GM12878 (cell line): Measurements from ENCODE around the gene ACTR10.

Experiments used
- IKZF2 ChIP-seq, 2 experiments: fragments of 450-650 bp; IDR thresholded peaks; 2 replicates each; pipeline ENCODE4 v1.6.1; 2017; ENCODE audit warnings: mild to moderate bottlenecking in 2 of 2, moderate library complexity in 2 of 2
- NRF1 ChIP-seq: conservative IDR thresholded peaks from 2 replicates; pipeline ENCODE4 v1.6.1; 2011; ENCODE audit warnings: mild to moderate bottlenecking, low read depth, low read length, improper control_type of control experiment
- POLR2A ChIP-seq: IDR thresholded peaks from 2 replicates; pipeline ENCODE4 v1.6.1; 2011; ENCODE audit warnings: low read depth, mild to moderate bottlenecking, low read length
- POLR2AphosphoS5 ChIP-seq: IDR thresholded peaks from 2 replicates; pipeline ENCODE4 v1.6.1; 2011; ENCODE audit warnings: mild to moderate bottlenecking, low read length, inconsistent platforms
- TF ChIP-seq, protein P1 (sequence below), 3 experiments: IDR thresholded peaks in 2 of 3; conservative IDR thresholded peaks in 1 of 3; 2 replicates each; pipeline ENCODE4 v1.5.1; 2011; ENCODE audit warnings: low read depth in 3 of 3, low read length in 3 of 3, mild to moderate bottlenecking in 3 of 3, control low read depth in 2 of 3, moderate library complexity in 2 of 3, inconsistent platforms in 1 of 3, mixed read lengths in 1 of 3; ENCODE audit not compliant: control insufficient read depth in 2 of 3, insufficient read depth in 1 of 3; ENCODE audit errors: extremely low read depth in 1 of 3

DNA sequence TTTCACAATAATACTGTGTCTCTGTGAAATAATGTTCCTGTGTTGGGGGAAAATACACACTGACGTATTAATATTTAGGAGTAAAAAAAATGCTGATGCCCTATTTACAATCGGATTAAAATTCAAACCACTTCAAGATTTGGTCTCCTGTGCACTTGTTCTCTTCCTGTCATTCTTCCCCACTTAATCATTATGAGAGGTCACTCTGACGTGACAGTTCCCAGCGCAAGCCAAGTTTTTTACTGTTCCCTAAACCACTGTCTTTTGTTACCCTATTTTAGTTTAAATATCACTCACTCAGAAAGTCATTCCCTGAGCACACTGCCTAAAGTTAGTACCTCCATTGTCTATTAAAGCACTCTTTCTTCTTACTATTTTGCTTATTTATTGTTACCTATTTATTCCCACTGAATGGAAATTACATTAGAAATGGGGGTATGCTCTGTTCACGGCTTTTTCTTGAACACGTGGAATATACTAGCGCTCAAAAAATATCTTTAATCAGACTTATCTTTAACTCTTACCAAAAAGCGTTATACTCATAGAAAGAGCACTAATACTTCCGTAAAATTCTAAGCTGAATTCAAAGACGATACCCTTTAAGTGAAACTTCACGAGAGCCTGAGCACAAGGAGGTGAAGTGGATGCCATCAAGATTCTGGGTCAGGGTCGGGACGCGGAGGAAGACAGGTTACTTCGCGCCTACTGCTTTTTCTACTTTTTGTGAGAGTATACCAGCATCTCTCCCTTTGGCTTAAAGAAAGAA, 44.0 kb downstream of the ACTR10 start:
- TF ChIP-seq, protein P1, sequence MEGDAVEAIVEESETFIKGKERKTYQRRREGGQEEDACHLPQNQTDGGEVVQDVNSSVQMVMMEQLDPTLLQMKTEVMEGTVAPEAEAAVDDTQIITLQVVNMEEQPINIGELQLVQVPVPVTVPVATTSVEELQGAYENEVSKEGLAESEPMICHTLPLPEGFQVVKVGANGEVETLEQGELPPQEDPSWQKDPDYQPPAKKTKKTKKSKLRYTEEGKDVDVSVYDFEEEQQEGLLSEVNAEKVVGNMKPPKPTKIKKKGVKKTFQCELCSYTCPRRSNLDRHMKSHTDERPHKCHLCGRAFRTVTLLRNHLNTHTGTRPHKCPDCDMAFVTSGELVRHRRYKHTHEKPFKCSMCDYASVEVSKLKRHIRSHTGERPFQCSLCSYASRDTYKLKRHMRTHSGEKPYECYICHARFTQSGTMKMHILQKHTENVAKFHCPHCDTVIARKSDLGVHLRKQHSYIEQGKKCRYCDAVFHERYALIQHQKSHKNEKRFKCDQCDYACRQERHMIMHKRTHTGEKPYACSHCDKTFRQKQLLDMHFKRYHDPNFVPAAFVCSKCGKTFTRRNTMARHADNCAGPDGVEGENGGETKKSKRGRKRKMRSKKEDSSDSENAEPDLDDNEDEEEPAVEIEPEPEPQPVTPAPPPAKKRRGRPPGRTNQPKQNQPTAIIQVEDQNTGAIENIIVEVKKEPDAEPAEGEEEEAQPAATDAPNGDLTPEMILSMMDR (IDR thresholded peaks at IDR 0.05 in 2 of 3, conservative IDR thresholded peaks at IDR 0.05 in 1 of 3; ENCODE audit: control insufficient read depth in 2 of 3, extremely low read depth in 1 of 3, insufficient read depth in 1 of 3, low read depth in 3 of 3, low read length in 3 of 3) = no peak
- 0 out of 4 replicates have a peak, but pooled peaks have one; percentile 37 to 43 for TF ChIP-seq IKZF2 (IDR thresholded peaks at IDR 0.05)
- TF ChIP-seq POLR2A = no peak
- no peak for TF ChIP-seq NRF1
- no peak for TF ChIP-seq POLR2AphosphoS5
